ENCODE results near the gene SLC5A10.
A peak's percentile ranks its signal among the peaks of the same experiment; 100 is the strongest.

The SLC5A10 gene

GRCh38 chr17:18986541-18987229 is 34.7 kb downstream of the SLC5A10 start:
- DNase-seq, result no peak

- DNase-seq, result no peak
Observed at GRCh38 chr17:18987230-18987610, 35.3 kb downstream of the SLC5A10 start.

GRCh38 chr17:18987862-18988545 is 36.0 kb downstream of the SLC5A10 start:
- DNase-seq, result no peak

GRCh38 chr17:18988546-18989173 is 36.7 kb downstream of the SLC5A10 start:
- no peak for DNase-seq

GRCh38 chr17:18990331-18990730 is 38.4 kb downstream of the SLC5A10 start:
- no peak for DNase-seq

- no peak for DNase-seq
Observed at GRCh38 chr17:18991531-18992315, 39.8 kb downstream of the SLC5A10 start.

GRCh38 chr17:18992454-18993130 is 40.6 kb downstream of the SLC5A10 start:
- DNase-seq, result no peak

- no peak for DNase-seq
Observed at GRCh38 chr17:18993905-18994526, 42.1 kb downstream of the SLC5A10 start.

- no peak for DNase-seq
Observed at GRCh38 chr17:18994631-18995030, 42.7 kb downstream of the SLC5A10 start.

GRCh38 chr17:18995220-18995619 is 43.3 kb downstream of the SLC5A10 start:
- no peak for DNase-seq

GRCh38 chr17:18996458-18996857 is 44.5 kb downstream of the SLC5A10 start:
- DNase-seq, result no peak

- DNase-seq, result no peak
Observed at GRCh38 chr17:18997650-18998196, 45.8 kb downstream of the SLC5A10 start.

- DNase-seq, result no peak
Observed at GRCh38 chr17:18999394-18999793, 47.4 kb downstream of the SLC5A10 start.

GRCh38 chr17:18999911-19000310 is 47.9 kb downstream of the SLC5A10 start:
- DNase-seq, result no peak

GRCh38 chr17:19000531-19001325 is 48.8 kb downstream of the SLC5A10 start:
- DNase-seq, result no peak

GRCh38 chr17:19001907-19002590 is 50.1 kb downstream of the SLC5A10 start:
- no peak for DNase-seq

- DNase-seq, result no peak
Observed at GRCh38 chr17:19002805-19003542, 51.0 kb downstream of the SLC5A10 start.

GRCh38 chr17:19003543-19004420 is 51.8 kb downstream of the SLC5A10 start:
- DNase-seq, result peak; percentile 58

All from activated naive CD4-positive, alpha-beta T cell treated with Interleukin-2 at 50 U/mL for 16 hours (primary cell).